ENCODE measurements around the gene TYW3.

DNA sequence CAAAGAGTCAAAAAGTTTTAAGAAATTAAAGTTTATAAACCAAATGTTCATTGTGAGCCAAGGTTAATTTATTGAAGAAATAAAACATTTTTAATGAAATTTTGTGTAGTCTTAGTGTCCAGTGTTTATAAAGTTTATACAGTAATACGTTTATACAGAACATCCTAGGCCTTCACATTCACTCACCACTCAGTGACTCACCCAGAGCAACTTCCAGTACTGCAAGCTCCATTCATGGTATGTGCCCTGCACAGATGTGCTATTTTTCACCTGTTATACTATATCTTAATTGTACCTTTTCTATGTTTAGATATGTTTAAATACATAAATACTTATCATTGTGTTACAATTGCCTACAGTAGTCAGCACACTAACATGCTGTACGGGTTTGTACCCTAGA is 33.6 kb downstream of the TYW3 start:
- TF ChIP-seq POLR2AphosphoS5 (IDR thresholded peaks at IDR 0.05; ENCODE audit: borderline replicate concordance, low read depth, low read length) (no peak), EZH2 (IDR thresholded peaks at IDR 0.05) (no peak), FOXP2 (optimal IDR thresholded peaks at IDR 0.05; ENCODE audit: control extremely low read depth, extremely low read length, insufficient read depth) (no peak)

All from SK-N-MC (cell line).